ENCODE results near the gene UBE2O. TPM values are rescaled to one million over a fixed set of nuclear protein-coding genes. Genes with fewer than 3 reads are reported as not detected.

The UBE2O gene
- total RNA-seq, 4 donors from 2014 or later, result 20.3 to 52.0 (median 26.0) TPM

- 75 to 79% methylated on average over 10 to 11 of the region's 11 CpGs for WGBS, 2 donors
- intact Hi-C loops (cut with DNase I; ENCODE audit: low total_unique reads), result no loop called here
- no peak for TF ChIP-seq CTCF (IDR thresholded peaks at IDR 0.05)
- TF ChIP-seq POLR2A (IDR thresholded peaks at IDR 0.05), result no peak
These were observed 62.9 kb downstream of the UBE2O start for GRCh38 chr17:76390003-76390421.

GRCh38 chr17:76388966-76389888, 63.7 kb downstream of the UBE2O start:
- no peak overlapping the region for H3K4me3 ChIP-seq (ENCODE audit: low read depth, poor library complexity, severe bottlenecking)
- intact Hi-C loops (cut with DNase I; ENCODE audit: low total_unique reads), result no loop called here
- WGBS, 2 donors, result 57 to 63% methylated on average over 16 of the region's 16 CpGs
- TF ChIP-seq POLR2A (IDR thresholded peaks at IDR 0.05), result no peak
- no peak for TF ChIP-seq CTCF (IDR thresholded peaks at IDR 0.05)
- DNase-seq (ENCODE audit: low spot score in 2 of 2), result no peak

More at GRCh38 chr17:76390003-76390421, 62.9 kb downstream of the UBE2O start:
- no peak for DNase-seq (ENCODE audit: low spot score in 2 of 2)
- no peak overlapping the region for H3K4me3 ChIP-seq (ENCODE audit: low read depth, poor library complexity, severe bottlenecking)

GRCh38 chr17:76386966-76387765, 65.8 kb downstream of the UBE2O start:
- DNase-seq (ENCODE audit: low spot score in 2 of 2), result no peak
- intact Hi-C loops (cut with DNase I; ENCODE audit: low total_unique reads), result no loop called here
- TF ChIP-seq POLR2A (IDR thresholded peaks at IDR 0.05), result no peak
- no peak for TF ChIP-seq CTCF (IDR thresholded peaks at IDR 0.05)
- no peak overlapping the region for H3K4me3 ChIP-seq (ENCODE audit: low read depth, poor library complexity, severe bottlenecking)
- 93 to 94% methylated on average over 18 to 29 of the region's 31 CpGs for WGBS, 2 donors

GRCh38 chr17:76385892-76386786, 66.8 kb downstream of the UBE2O start:
- H3K4me3 ChIP-seq (ENCODE audit: low read depth, poor library complexity, severe bottlenecking), result no peak overlapping the region
- TF ChIP-seq CTCF (IDR thresholded peaks at IDR 0.05) (peak in 1 of 3 donors; percentile 72), POLR2A (IDR thresholded peaks at IDR 0.05) (no peak)
- peak; percentile 61 to 95 for DNase-seq (ENCODE audit: low spot score in 2 of 2)
- WGBS, 2 donors, result 14 to 35% methylated on average over 30 to 42 of the region's 52 CpGs
- intact Hi-C loops (cut with DNase I; ENCODE audit: low total_unique reads), result no loop called here

Data from lower leg skin (tissue), 4 donors.